Liver (tissue), 9 donors: ENCODE results near the gene RASGRF1. TPM values are rescaled to one million over a fixed set of nuclear protein-coding genes. Genes with fewer than 3 reads are reported as not detected.

Source experiments
- DNase-seq: peaks from one replicate; pipeline ENCODE4 v3.0.0-alpha.2; 2017; ENCODE audit warnings: low spot score
- H3K27ac ChIP-seq, 2 donors: one replicate each; pipeline ENCODE4 v1.7.0; 2013; ENCODE audit warnings: inconsistent platforms in 2 of 2, low read length in 2 of 2, control low read depth in 1 of 2, low read depth in 1 of 2, mild to moderate bottlenecking in 1 of 2
- H3K27me3 ChIP-seq, 4 donors: one replicate each; pipeline versions ENCODE4 v1.6.1 to v1.7.0; 2013; ENCODE audit warnings: low read length in 3 of 4, inconsistent platforms in 1 of 4, mild to moderate bottlenecking in 1 of 4, moderate library complexity in 1 of 4; ENCODE audit not compliant: control insufficient read depth in 4 of 4, insufficient read depth in 4 of 4
- H3K36me3 ChIP-seq, 4 donors: one replicate each; pipeline versions ENCODE4 v1.6.1 to v1.7.0; 2013; ENCODE audit warnings: low read length in 3 of 4, mild to moderate bottlenecking in 3 of 4, low read depth in 1 of 4, moderate library complexity in 1 of 4; ENCODE audit not compliant: control insufficient read depth in 4 of 4, insufficient read depth in 3 of 4
- H3K4me1 ChIP-seq, 4 donors: one replicate each; pipeline versions ENCODE4 v1.6.1 to v1.7.0; 2013; ENCODE audit warnings: low read length in 3 of 4, mild to moderate bottlenecking in 3 of 4, moderate library complexity in 1 of 4; ENCODE audit not compliant: control insufficient read depth in 4 of 4, insufficient read depth in 4 of 4
- H3K4me3 ChIP-seq, 3 donors: one replicate each; pipeline versions ENCODE4 v1.6.1 to v1.7.0; 2013; ENCODE audit warnings: low read length in 3 of 3, control low read depth in 1 of 3, low read depth in 1 of 3, mild to moderate bottlenecking in 1 of 3
- H3K9ac ChIP-seq, 2 donors: one replicate each; pipeline ENCODE4 v1.7.0; 2013; ENCODE audit warnings: low read length in 2 of 2, mild to moderate bottlenecking in 2 of 2, moderate library complexity in 2 of 2, control low read depth in 1 of 2, low read depth in 1 of 2
- H3K9me3 ChIP-seq, 4 donors: one replicate each; pipeline versions ENCODE4 v1.6.1 to v1.7.0; 2013; ENCODE audit warnings: low read length in 3 of 4; ENCODE audit not compliant: control insufficient read depth in 4 of 4
- EGR1 ChIP-seq, 2 donors: IDR thresholded peaks; 2 replicates each; pipeline ENCODE4 v1.6.1; 2016 to 2018; ENCODE audit warnings: antibody characterized with exemption in 2 of 2, low read depth in 2 of 2
- FOXA1 ChIP-seq: IDR thresholded peaks from 2 replicates; pipeline ENCODE4 v1.6.1; 2016; ENCODE audit warnings: antibody characterized with exemption
- FOXA2 ChIP-seq: IDR thresholded peaks from 2 replicates; pipeline ENCODE4 v1.6.1; 2016; ENCODE audit warnings: antibody characterized with exemption
- GABPA ChIP-seq, 2 donors: IDR thresholded peaks in 1 of 2; conservative IDR thresholded peaks in 1 of 2; 2 replicates each; pipeline ENCODE4 v1.6.1; 2016; ENCODE audit warnings: antibody characterized with exemption in 2 of 2, mild to moderate bottlenecking in 1 of 2, moderate library complexity in 1 of 2
- HNF4A ChIP-seq, 2 donors: conservative IDR thresholded peaks; 2 replicates each; pipeline ENCODE4 v1.6.1; 2016; ENCODE audit warnings: antibody characterized with exemption in 2 of 2, mild to moderate bottlenecking in 2 of 2
- JUND ChIP-seq, 2 donors: IDR thresholded peaks; 2 replicates each; pipeline ENCODE4 v1.6.1; 2016; ENCODE audit warnings: antibody characterized with exemption in 2 of 2
- MAX ChIP-seq: IDR thresholded peaks from 2 replicates; pipeline ENCODE4 v1.6.1; 2016; ENCODE audit warnings: antibody characterized with exemption
- NR2F2 ChIP-seq: IDR thresholded peaks from 2 replicates; pipeline ENCODE4 v1.6.1; 2016; ENCODE audit warnings: antibody characterized with exemption
- RAD21 ChIP-seq, 2 donors: IDR thresholded peaks; 2 replicates each; pipeline ENCODE4 v1.6.1; 2016; ENCODE audit warnings: antibody characterized with exemption in 2 of 2, mild to moderate bottlenecking in 2 of 2
- SP1 ChIP-seq: IDR thresholded peaks from 2 replicates; pipeline ENCODE4 v1.6.1; 2018; ENCODE audit warnings: antibody characterized with exemption, mild to moderate bottlenecking
- TAF1 ChIP-seq: conservative IDR thresholded peaks from 2 replicates; pipeline ENCODE4 v1.6.1; 2016; ENCODE audit warnings: antibody characterized with exemption, mild to moderate bottlenecking
- WGBS: extraction: QIAGEN DNeasy Blood & Tissue Kit; methylation state at CpG from one replicate; pipeline ENCODE4 v1.1.7; 2013; 5-methylcytosine and 5-hydroxymethylcytosine counted together
- polyA plus RNA-seq, 2 donors: library from polyadenylated mRNA; stranded (reverse) in 1 of 2; unstranded in 1 of 2; fragments of 200-250 nt in 1 of 2; fragments of >200 nt in 1 of 2; fragmentation: Nextera tagmentation in 1 of 2; extraction: Ambion mirVana in 1 of 2; gene quantifications; one replicate each; pipeline versions ENCODE4 v1.2.1 to v1.2.3, GENCODE V29; 2013 to 2015
- total RNA-seq, 2 donors: library from RNA; depleted of rRNA; stranded (reverse); fragments of >200 nt; gene quantifications; one replicate each; pipeline ENCODE4 v1.2.3, GENCODE V29; 2014
- TF ChIP-seq, protein P1 (sequence below): fragments of 150-350 bp; IDR thresholded peaks from 2 replicates; pipeline ENCODE4 v1.5.1; 2017; ENCODE audit warnings: improper control_type of control experiment, low read depth, low read length; ENCODE audit not compliant: missing input control
- TF ChIP-seq, protein P2 (sequence below): IDR thresholded peaks from 2 replicates; pipeline ENCODE4 v1.6.1; 2016; ENCODE audit warnings: antibody characterized with exemption
- donor health status: healthy.
- donor health status: healthy.
- donor health status: healthy.
- donor health status: healthy.
- donor health status: healthy.

RASGRF1 gene
- total and polyA plus RNA-seq, 4 donors, result 0.28 TPM; not detected in 3

DNA sequence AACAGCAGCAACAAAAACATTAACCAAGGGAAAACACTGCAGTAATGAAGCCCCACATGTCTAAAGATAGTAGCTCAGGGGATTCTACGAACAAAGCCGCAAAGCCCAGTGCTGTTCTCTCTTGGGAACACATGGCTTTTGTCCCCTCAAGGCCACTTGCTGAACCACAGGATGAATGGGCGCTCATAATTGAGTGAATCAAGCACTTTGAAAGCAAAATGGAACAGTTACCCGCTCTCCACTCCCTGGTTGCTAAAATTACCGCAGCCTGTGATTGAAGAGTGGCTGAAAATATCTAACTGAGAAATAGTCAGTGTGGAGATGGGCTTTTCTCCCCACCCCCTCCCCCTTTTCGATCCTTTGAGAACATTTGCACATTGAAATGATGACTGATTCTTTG, 39.6 kb downstream of the RASGRF1 start (continued):
- TF ChIP-seq GABPA (IDR thresholded peaks at IDR 0.05 in 1 of 2, conservative IDR thresholded peaks at IDR 0.05 in 1 of 2) (no peak), NR2F2 (no peak), JUND (IDR thresholded peaks at IDR 0.05) (no peak), SP1 (no peak), RAD21 (IDR thresholded peaks at IDR 0.05) (no peak)

DNA sequence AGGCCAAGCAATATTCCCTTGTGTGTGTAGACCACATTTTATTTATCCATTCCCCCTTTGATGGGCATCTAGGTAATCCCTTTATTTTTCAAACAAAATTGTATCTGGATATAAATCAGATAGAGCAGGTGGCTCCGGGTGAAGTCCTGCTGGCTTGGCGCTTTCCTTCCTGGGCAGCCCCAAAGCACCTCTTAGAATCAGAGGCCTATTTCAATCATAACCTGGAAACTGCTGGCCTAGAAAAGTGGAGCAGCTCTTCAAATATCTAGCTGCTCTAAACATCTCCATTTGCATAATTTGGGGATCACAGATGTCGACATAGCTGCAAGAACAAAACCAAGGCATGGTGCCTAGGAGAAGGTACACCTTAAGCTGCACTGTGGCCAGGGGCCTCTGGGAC, 40.2 kb downstream of the RASGRF1 start:
- no peak overlapping the region for H3K9ac ChIP-seq
- no peaks in the 10 kb centered on the region for H3K36me3 ChIP-seq
- TF ChIP-seq TAF1, result no peak
- TF ChIP-seq, protein P1, sequence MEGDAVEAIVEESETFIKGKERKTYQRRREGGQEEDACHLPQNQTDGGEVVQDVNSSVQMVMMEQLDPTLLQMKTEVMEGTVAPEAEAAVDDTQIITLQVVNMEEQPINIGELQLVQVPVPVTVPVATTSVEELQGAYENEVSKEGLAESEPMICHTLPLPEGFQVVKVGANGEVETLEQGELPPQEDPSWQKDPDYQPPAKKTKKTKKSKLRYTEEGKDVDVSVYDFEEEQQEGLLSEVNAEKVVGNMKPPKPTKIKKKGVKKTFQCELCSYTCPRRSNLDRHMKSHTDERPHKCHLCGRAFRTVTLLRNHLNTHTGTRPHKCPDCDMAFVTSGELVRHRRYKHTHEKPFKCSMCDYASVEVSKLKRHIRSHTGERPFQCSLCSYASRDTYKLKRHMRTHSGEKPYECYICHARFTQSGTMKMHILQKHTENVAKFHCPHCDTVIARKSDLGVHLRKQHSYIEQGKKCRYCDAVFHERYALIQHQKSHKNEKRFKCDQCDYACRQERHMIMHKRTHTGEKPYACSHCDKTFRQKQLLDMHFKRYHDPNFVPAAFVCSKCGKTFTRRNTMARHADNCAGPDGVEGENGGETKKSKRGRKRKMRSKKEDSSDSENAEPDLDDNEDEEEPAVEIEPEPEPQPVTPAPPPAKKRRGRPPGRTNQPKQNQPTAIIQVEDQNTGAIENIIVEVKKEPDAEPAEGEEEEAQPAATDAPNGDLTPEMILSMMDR, result no peak
- TF ChIP-seq MAX, result no peak
- TF ChIP-seq EGR1 (IDR thresholded peaks at IDR 0.05; ENCODE audit: low read depth in 2 of 2), result no peak
- no peaks in the 10 kb centered on the region for H3K4me1 ChIP-seq
- WGBS, result 91% methylated on average over 3 of the region's 3 CpGs
- no peaks in the 10 kb centered on the region for H3K9me3 ChIP-seq
- no peak overlapping the region for H3K4me3 ChIP-seq
- no peak overlapping the region for H3K27ac ChIP-seq
- DNase-seq, result no peak
- H3K27me3 ChIP-seq, result no peaks in the 10 kb centered on the region

DNA sequence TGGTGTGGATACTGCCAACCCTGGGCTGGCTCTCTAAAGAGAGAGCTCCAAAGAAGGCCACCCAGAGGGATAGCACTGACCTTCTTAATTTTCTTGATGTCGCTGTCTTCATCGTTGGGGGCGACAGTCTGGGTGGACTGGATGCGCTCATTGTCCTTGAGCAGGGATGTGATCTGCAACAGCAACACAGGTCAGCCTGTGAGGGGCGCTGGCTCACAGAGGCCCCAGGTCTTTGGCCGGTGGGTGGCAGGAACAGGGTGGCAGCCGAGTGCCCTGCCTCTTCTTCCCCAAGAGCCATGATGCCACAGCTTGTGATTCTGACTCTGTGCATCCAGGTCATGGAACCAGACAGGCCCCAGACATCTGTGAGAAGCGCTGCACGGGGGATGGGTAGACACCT, 41.2 kb downstream of the RASGRF1 start:
- TF ChIP-seq FOXA1 (no peak), SP1 (no peak), HNF4A (conservative IDR thresholded peaks at IDR 0.05) (no peak), FOXA2 (no peak)
- TF ChIP-seq, protein P2, sequence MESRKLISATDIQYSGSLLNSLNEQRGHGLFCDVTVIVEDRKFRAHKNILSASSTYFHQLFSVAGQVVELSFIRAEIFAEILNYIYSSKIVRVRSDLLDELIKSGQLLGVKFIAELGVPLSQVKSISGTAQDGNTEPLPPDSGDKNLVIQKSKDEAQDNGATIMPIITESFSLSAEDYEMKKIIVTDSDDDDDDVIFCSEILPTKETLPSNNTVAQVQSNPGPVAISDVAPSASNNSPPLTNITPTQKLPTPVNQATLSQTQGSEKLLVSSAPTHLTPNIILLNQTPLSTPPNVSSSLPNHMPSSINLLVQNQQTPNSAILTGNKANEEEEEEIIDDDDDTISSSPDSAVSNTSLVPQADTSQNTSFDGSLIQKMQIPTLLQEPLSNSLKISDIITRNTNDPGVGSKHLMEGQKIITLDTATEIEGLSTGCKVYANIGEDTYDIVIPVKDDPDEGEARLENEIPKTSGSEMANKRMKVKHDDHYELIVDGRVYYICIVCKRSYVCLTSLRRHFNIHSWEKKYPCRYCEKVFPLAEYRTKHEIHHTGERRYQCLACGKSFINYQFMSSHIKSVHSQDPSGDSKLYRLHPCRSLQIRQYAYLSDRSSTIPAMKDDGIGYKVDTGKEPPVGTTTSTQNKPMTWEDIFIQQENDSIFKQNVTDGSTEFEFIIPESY, result no peak
- TF ChIP-seq, protein P1, result no peak
- Histone ChIP-seq H3K27me3 (no peaks in the 10 kb centered on the region), H3K27ac (no peak overlapping the region), H3K9me3 (no peaks in the 10 kb centered on the region), H3K9ac (no peak overlapping the region), H3K4me1 (no peaks in the 10 kb centered on the region), H3K4me3 (no peak overlapping the region), H3K36me3 (no peaks in the 10 kb centered on the region)
- 91% methylated on average over 9 of the region's 9 CpGs for WGBS
- no peak for DNase-seq
